Stimulated activated effector memory CD8-positive, alpha-beta T cell treated with anti-CD3 and anti-CD28 coated beads, Interleukin-12 subunit alpha, Interleukin-12 subunit beta, amount 100 ng/mL, for 72 hours (primary cell): Measurements from ENCODE around the gene SNAP25.
A peak's percentile ranks its signal among the peaks of the same experiment; 100 is the strongest.

Experiments used
- ATAC-seq: fragments of 150-1000 bp; cut with Tn5 transposase; 2 replicates; pipeline ENCODE4 v1.10.0; 2021
- DNase-seq, 2 donors: peaks; one replicate each; pipeline ENCODE4 v3.0.0; 2021 to 2022; ENCODE audit warnings: low spot score in 2 of 2
- H3K27ac Mint-ChIP-seq: one replicate; pipeline ENCODE4 v1.8.0; 2022; ENCODE audit warnings: mild to moderate bottlenecking, mixed read lengths
- H3K36me3 Mint-ChIP-seq: one replicate; pipeline ENCODE4 v1.8.0; 2022; ENCODE audit warnings: mild to moderate bottlenecking, mixed read lengths
- H3K4me1 Mint-ChIP-seq: one replicate; pipeline ENCODE4 v1.8.0; 2022; ENCODE audit warnings: mixed read lengths
- H3K4me3 Mint-ChIP-seq: one replicate; pipeline ENCODE4 v1.8.0; 2022; ENCODE audit warnings: mild to moderate bottlenecking, mixed read lengths
- H3K9me3 Mint-ChIP-seq: one replicate; pipeline ENCODE4 v1.8.0; 2022; ENCODE audit warnings: mixed read lengths

The SNAP25 gene

GRCh38 chr20:10236540-10237533 lies 18.2 kb downstream of the SNAP25 start:
- no peak overlapping the region for H3K27ac Mint-ChIP-seq
- no peaks in the 10 kb centered on the region for H3K4me1 Mint-ChIP-seq
- ATAC-seq (no peak), DNase-seq (no peak)
- no peaks in the 10 kb centered on the region for H3K9me3 Mint-ChIP-seq
- no peaks in the 10 kb centered on the region for H3K36me3 Mint-ChIP-seq
- H3K4me3 Mint-ChIP-seq: no peak overlapping the region

- no peak for ATAC-seq
- H3K27ac Mint-ChIP-seq: no peak overlapping the region
- H3K36me3 Mint-ChIP-seq: no peaks in the 10 kb centered on the region
- no peak overlapping the region for H3K4me3 Mint-ChIP-seq
- DNase-seq: no peak
- H3K4me1 Mint-ChIP-seq: no peaks in the 10 kb centered on the region
- H3K9me3 Mint-ChIP-seq: no peaks in the 10 kb centered on the region
These were observed 21.3 kb downstream of the SNAP25 start for GRCh38 chr20:10239954-10240353.

- Mint-ChIP-seq H3K9me3 (no peaks in the 10 kb centered on the region), H3K4me1 (no peaks in the 10 kb centered on the region), H3K36me3 (no peaks in the 10 kb centered on the region), H3K27ac (no peak overlapping the region), H3K4me3 (no peak overlapping the region)
- ATAC-seq (no peak), DNase-seq (no peak)
These were observed 22.0 kb downstream of the SNAP25 start for GRCh38 chr20:10240655-10241054.

- H3K4me3 Mint-ChIP-seq: no peak overlapping the region
- H3K27ac Mint-ChIP-seq: no peak overlapping the region
- H3K4me1 Mint-ChIP-seq: no peaks in the 10 kb centered on the region
- no peak for DNase-seq
- H3K36me3 Mint-ChIP-seq: no peaks in the 10 kb centered on the region
- ATAC-seq: peak; percentile 8
- H3K9me3 Mint-ChIP-seq: no peaks in the 10 kb centered on the region
These were observed 23.5 kb downstream of the SNAP25 start for GRCh38 chr20:10242166-10242565.

GRCh38 chr20:10247440-10247839 lies 28.8 kb downstream of the SNAP25 start:
- Mint-ChIP-seq H3K36me3 (no peaks in the 10 kb centered on the region), H3K27ac (no peak overlapping the region), H3K4me3 (no peak overlapping the region), H3K4me1 (no peaks in the 10 kb centered on the region), H3K9me3 (no peaks in the 10 kb centered on the region)
- no peak for DNase-seq
- no peak for ATAC-seq

GRCh38 chr20:10249048-10249770 lies 30.6 kb downstream of the SNAP25 start:
- ATAC-seq (no peak), DNase-seq (no peak)
- no peaks in the 10 kb centered on the region for H3K9me3 Mint-ChIP-seq
- H3K27ac Mint-ChIP-seq: no peak overlapping the region
- no peaks in the 10 kb centered on the region for H3K4me1 Mint-ChIP-seq
- no peak overlapping the region for H3K4me3 Mint-ChIP-seq
- no peaks in the 10 kb centered on the region for H3K36me3 Mint-ChIP-seq

GRCh38 chr20:10249822-10250221 lies 31.2 kb downstream of the SNAP25 start:
- H3K4me1 Mint-ChIP-seq: no peaks in the 10 kb centered on the region
- no peak overlapping the region for H3K27ac Mint-ChIP-seq
- H3K36me3 Mint-ChIP-seq: no peaks in the 10 kb centered on the region
- H3K4me3 Mint-ChIP-seq: no peak overlapping the region
- DNase-seq (no peak), ATAC-seq (no peak)
- H3K9me3 Mint-ChIP-seq: no peaks in the 10 kb centered on the region

- H3K9me3 Mint-ChIP-seq: no peaks in the 10 kb centered on the region
- H3K4me1 Mint-ChIP-seq: no peaks in the 10 kb centered on the region
- H3K27ac Mint-ChIP-seq: no peak overlapping the region
- ATAC-seq: no peak
- H3K4me3 Mint-ChIP-seq: no peak overlapping the region
- no peaks in the 10 kb centered on the region for H3K36me3 Mint-ChIP-seq
- DNase-seq: no peak
These were observed 32.3 kb downstream of the SNAP25 start for GRCh38 chr20:10250902-10251301.

- H3K4me3 Mint-ChIP-seq: no peak overlapping the region
- H3K4me1 Mint-ChIP-seq: no peaks in the 10 kb centered on the region
- H3K36me3 Mint-ChIP-seq: no peaks in the 10 kb centered on the region
- no peak overlapping the region for H3K27ac Mint-ChIP-seq
- peak; percentile 40 for ATAC-seq
- no peaks in the 10 kb centered on the region for H3K9me3 Mint-ChIP-seq
- DNase-seq: no peak
These were observed 35.1 kb downstream of the SNAP25 start for GRCh38 chr20:10253780-10254179.

GRCh38 chr20:10255846-10256245 lies 37.2 kb downstream of the SNAP25 start:
- no peaks in the 10 kb centered on the region for H3K4me1 Mint-ChIP-seq
- no peaks in the 10 kb centered on the region for H3K36me3 Mint-ChIP-seq
- H3K4me3 Mint-ChIP-seq: no peak overlapping the region
- no peak for ATAC-seq
- H3K9me3 Mint-ChIP-seq: no peaks in the 10 kb centered on the region
- DNase-seq: no peak
- H3K27ac Mint-ChIP-seq: no peak overlapping the region

- DNase-seq (no peak), ATAC-seq (no peak)
- no peak overlapping the region for H3K27ac Mint-ChIP-seq
- no peaks in the 10 kb centered on the region for H3K36me3 Mint-ChIP-seq
- no peaks in the 10 kb centered on the region for H3K4me1 Mint-ChIP-seq
- no peaks in the 10 kb centered on the region for H3K9me3 Mint-ChIP-seq
- H3K4me3 Mint-ChIP-seq: no peak overlapping the region
These were observed 40.5 kb downstream of the SNAP25 start for GRCh38 chr20:10259166-10259565.

- Mint-ChIP-seq H3K4me3 (no peak overlapping the region), H3K4me1 (no peaks in the 10 kb centered on the region), H3K27ac (no peak overlapping the region), H3K36me3 (no peaks in the 10 kb centered on the region), H3K9me3 (no peaks in the 10 kb centered on the region)
- ATAC-seq (no peak), DNase-seq (no peak)
These were observed 41.7 kb downstream of the SNAP25 start for GRCh38 chr20:10260316-10260715.

GRCh38 chr20:10261702-10262101 lies 43.1 kb downstream of the SNAP25 start:
- Mint-ChIP-seq H3K9me3 (no peaks in the 10 kb centered on the region), H3K4me1 (no peaks in the 10 kb centered on the region), H3K36me3 (no peaks in the 10 kb centered on the region), H3K27ac (no peak overlapping the region), H3K4me3 (no peak overlapping the region)
- DNase-seq (no peak), ATAC-seq (no peak)

- ATAC-seq (no peak), DNase-seq (no peak)
- Mint-ChIP-seq H3K4me3 (no peak overlapping the region), H3K4me1 (no peaks in the 10 kb centered on the region), H3K9me3 (no peaks in the 10 kb centered on the region), H3K36me3 (no peaks in the 10 kb centered on the region), H3K27ac (no peak overlapping the region)
These were observed 44.9 kb downstream of the SNAP25 start for GRCh38 chr20:10263385-10264165.

GRCh38 chr20:10264166-10264558 lies 45.5 kb downstream of the SNAP25 start:
- H3K9me3 Mint-ChIP-seq: no peaks in the 10 kb centered on the region
- DNase-seq (no peak), ATAC-seq (no peak)
- no peaks in the 10 kb centered on the region for H3K36me3 Mint-ChIP-seq
- H3K4me1 Mint-ChIP-seq: no peaks in the 10 kb centered on the region
- H3K27ac Mint-ChIP-seq: no peak overlapping the region
- no peak overlapping the region for H3K4me3 Mint-ChIP-seq
